Middle frontal gyrus (tissue), 1 donor: Measurements from ENCODE around the gene COL6A2.
"Not testable (repeated sequence)": the region's sequence is repeated elsewhere in the genome, so short reads cannot be mapped to it uniquely, and the experiment has no call there.

Experiments used
- DNase-seq: peaks from one replicate; pipeline ENCODE4 v3.0.0-alpha.2; 2015; ENCODE audit warnings: low spot score; ENCODE audit errors: extremely low spot score

Gene COL6A2

GRCh38 chr21:46171996-46172862 lies 74.3 kb downstream of the COL6A2 start:
- no peak for DNase-seq

GRCh38 chr21:46172863-46173528 lies 75.1 kb downstream of the COL6A2 start:
- DNase-seq: no peak

GRCh38 chr21:46173573-46173972 lies 75.7 kb downstream of the COL6A2 start:
- no peak for DNase-seq

- DNase-seq: not testable (repeated sequence)
Measured at GRCh38 chr21:46176443-46177129, 78.7 kb downstream of the COL6A2 start.

GRCh38 chr21:46178961-46179360 lies 81.0 kb downstream of the COL6A2 start:
- no peak for DNase-seq
